ENCODE measurements around the gene SNX25.
"Not testable (repeated sequence)": the region's sequence is repeated elsewhere in the genome, so short reads cannot be mapped to it uniquely, and the experiment has no call there.

Gene SNX25

DNA sequence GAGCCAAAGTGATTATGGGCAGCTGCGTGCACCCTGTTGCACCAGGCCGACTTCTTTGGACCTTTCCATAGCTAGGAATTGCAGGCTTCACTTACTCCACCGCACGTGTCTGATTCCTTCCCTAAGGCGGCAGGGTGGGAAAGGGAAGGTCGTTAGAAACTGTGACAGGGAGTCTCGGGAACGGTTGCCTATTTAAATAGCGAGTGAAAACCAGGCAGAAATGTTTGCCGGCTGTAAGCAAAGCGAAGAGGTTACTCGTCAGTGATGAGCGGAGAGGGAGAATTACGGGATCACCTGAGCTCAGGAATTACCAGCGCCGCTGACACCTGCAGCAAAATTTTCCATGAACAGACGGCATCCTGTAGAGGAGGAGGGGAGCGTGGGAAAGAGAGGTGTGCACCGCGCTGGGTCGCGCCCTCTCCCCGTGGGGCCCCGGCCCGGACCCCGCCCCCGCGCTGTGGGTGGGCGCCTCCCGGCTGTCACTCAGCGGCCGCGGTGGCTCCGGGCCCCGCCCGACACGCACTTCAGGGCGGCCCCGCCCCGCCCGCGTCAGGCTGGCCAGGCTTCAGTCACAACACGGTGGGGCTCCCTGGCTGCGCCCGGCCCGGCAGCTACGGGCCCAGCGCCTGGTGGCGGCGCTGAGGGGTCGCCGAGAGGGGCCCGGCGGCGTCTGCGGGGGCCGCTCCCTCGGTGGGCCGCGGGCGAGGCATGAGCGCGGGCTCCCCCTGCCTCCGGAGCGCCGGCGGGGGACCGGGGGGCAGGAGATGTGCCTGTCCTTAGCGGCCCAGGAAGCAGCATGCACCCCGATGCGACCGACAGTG, at the start of gene SNX25:
TSS of gene SNX25 (plus strand) at position 568 of the 821 bp plus-strand sequence. CDS start at position 797, 229 bp downstream.
- peak; percentile 58 for DNase-seq (ENCODE audit: low spot score)

DNA sequence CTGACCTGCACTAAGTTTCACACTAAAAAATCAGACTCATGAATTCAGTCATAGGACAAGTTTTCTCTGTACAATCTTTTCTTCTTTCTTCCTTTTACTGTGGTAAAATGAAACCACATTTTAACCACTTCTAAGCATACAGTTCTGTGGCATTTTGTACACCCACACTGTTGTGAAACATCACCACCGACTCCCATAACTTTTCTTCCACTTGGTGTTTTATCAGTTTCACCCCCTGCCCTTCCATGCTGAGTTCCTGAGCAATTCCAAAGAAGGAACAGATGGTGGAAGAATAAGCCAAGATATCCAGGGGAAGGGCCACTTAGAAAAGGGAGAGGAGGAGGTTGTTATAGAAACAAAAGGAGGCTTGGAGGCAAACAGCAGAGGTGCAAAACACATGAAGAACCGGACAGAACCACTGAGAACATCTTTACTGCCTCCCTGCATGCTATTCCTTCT, 43.8 kb upstream of the SNX25 start:
- no peak for DNase-seq (ENCODE audit: low spot score)

DNA sequence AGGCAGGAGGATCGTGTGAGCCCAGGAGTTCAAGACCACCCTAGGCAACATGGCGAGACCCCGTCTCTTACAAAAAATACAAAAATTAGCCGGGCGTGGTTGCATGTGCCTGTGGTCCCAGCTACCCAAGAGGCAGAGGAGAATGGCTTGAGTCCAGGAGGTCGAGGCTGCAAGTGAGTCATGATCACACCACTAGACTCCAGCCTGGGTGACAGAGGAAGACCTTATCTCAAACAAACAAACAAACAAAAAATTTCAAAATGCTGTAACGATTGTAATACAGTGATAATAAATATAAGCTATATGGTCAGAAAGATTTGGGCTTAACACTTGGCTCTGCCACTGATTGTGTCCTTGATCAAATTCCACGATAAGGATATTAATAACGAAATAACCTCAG, 42.2 kb upstream of the SNX25 start:
- DNase-seq (ENCODE audit: low spot score), result no peak

DNA sequence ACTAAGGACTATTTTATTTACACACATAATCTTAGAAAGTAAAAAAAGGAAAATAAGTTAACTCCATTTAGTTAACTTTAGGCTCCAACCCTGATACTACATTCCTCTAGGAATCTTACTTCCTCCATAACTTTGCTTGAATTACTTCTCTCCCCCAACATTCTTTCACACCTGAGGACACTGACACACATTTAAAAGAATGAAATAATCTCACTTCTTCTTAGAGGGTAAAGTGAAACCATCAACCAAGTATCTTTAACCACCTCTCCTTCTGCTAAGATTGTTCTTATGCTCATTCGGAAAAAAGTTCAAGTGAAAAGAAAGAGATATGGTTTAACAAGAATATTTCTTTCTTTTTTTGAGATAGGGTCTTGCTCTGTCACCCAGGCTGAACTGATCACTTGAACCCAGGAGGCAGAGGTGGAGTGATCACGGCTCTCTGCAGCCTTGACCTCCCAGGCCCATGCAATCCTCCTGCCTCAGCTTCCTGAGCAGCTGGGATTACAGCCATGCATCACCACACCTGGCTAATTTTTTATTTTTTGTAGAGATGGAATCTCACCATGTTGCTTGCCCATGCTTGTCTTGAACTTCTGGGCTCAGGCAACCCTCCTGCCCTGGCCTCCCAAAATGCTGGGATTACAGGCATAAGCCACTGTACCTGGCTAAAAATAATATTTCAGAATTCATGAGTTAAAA, 37.9 kb upstream of the SNX25 start:
- DNase-seq (ENCODE audit: low spot score), result no peak

DNA sequence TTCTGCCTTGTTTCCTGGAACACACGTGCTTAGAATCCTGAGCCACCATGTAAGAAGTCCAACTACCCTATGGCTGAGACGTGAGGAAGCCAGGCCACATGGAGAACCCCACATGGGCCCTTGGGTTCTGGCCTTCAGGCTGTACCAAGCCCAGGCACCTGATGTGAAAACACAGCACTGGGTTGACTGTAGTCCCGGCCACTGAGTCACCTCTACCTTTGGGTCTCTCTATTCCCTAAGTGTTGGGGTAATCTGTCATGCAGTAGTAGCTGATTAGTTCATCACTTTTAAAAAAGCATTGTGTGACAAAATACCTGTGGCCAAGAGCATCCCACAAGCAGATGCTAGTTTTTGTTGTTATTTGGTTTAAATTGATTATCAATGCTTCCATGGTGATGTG, 29.9 kb upstream of the SNX25 start:
- DNase-seq (ENCODE audit: low spot score), result no peak

DNA sequence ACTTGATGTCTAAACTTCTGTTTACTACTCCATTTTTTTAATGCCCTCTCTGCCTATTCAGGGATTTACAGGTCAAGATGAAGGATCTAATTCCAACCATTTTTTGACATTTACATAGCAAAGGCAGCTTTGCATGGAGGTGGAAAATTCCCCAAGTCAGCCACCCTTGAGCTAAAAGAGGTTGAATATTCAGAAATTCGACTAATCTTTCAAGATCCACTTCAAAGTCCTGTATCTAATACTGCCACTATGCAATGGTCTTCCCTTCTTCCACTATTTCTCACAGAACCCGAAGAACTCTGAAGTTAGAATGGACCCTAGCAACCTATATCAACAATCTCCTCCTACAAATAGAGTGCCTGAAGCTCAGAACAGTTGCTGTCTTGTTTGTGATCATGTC, 27.2 kb upstream of the SNX25 start:
- no peak for DNase-seq (ENCODE audit: low spot score)

DNA sequence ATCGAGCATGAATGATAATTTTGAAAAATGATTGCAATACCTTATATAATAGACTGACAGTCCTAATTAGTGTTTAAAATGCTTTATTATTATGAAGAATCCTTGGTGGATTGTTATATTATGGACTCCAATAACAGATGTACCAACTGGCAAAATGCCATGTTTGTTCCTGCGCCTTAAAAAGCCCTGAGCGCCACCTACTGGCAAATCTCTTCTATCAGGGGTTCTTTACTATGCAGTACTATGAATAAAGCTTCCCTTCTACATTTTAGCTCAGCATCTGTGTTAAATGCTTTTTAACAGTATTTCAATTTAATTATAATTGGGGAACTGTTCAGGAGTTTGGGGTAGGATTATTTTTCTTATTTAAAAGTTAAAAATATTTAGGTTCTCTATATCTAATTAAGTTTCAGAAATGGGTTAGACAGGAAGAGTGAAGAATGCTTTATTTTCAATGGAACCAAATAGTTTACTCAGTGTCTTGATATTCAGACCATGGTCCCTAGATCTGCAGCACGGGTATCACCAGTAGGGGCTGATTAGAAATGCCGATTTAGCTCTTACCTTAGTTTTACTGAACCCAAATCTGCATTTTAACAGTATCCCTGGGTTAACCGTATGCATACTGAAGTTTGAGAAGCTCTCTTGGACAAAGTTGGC, 25.6 kb upstream of the SNX25 start:
- DNase-seq (ENCODE audit: low spot score), result peak; percentile 85

DNA sequence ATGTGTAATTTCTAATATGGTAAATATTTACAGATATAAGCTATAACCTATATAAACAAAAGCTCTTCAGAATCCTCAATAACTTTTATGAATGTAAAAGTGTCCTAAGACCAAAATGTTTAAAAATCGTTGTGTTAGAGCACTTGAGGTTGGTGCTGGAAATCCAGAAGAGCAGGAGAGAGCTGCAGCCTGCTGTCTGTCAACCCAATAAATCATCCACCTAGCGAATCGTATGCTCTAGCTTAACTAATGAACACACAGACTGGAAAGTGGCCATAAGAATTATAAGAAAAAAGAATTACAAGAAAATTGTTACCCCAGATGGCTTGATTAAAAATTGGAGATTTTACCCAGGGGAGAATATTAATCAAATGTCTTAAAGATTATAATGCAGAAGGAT, 22.6 kb upstream of the SNX25 start:
- DNase-seq (ENCODE audit: low spot score), result no peak

DNA sequence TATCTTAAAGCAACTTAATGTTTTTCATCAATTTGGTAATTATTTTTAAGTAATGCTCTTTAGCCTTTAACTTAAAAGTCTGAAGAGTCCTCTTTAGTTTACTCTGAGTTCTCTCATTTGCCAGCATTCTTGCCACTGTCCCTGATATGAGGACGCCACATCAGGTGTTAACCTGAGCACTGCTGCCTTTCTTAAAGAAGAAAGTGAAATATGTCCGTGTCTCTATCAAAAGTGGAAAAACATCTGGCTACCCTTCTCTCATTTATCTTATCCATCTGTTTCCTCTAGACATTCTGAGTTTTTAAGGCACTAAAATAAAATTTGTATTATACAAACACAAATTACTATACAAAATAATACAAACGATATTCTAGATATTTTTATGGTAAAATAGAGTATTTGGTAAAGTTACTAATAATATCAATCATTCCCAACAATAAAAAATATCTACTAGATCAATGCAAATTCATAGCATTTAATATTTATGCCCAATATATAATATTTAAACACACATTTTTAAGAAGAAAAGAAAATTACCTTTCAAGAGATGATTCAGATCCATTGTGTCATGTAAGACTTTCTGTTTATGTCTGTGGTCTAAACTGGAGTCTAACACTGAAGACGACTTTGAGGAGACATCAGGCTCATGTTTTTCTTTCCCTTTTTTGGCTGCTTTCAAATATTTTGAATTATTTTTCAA, 19.6 kb upstream of the SNX25 start:
- no peak for DNase-seq (ENCODE audit: low spot score)

DNA sequence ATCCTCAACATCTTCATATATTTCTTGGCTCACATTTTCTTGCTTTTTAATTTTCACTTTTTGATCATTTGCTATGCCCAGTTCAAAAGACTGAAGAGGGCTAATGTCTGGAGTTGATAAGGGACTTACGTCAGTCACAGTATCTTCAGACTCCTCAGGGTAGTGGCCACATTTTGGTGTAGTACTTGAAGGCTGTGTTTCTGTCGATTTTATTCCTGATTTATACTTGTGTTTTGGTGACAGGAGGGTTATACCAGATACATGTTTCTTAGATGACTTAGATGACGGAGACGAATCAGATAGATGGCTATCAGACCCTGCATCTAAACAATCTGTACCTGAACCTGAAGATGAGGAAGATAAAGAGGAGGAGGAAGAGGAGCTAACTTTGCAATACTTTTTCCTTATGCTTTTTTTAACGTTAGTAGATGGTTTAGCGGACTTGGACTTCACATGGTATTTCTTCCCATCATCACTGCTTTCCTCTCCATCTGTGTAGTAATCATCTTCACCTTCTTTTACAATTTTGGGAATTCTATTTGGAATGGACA, 19.0 kb upstream of the SNX25 start:
- DNase-seq (ENCODE audit: low spot score), result no peak

DNA sequence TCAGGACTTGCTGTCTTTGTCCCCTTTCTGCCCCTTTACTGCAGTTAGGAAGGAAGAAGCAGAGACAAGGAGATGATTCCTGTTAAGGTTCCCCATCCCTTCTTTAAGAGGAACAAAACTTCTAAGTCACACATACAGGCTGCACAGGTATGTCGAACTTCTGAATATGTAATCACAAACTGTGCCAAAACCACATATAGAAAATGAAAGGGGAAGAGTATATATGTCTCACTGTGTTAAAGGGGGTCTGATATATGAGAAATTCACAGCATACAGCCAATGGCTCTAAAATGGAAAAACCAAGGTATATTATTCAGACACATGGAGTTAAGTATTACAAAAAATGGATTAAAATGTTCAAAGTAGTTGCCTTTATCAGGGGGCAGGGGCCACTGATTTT, 17.3 kb upstream of the SNX25 start:
- no peak for DNase-seq (ENCODE audit: low spot score)

DNA sequence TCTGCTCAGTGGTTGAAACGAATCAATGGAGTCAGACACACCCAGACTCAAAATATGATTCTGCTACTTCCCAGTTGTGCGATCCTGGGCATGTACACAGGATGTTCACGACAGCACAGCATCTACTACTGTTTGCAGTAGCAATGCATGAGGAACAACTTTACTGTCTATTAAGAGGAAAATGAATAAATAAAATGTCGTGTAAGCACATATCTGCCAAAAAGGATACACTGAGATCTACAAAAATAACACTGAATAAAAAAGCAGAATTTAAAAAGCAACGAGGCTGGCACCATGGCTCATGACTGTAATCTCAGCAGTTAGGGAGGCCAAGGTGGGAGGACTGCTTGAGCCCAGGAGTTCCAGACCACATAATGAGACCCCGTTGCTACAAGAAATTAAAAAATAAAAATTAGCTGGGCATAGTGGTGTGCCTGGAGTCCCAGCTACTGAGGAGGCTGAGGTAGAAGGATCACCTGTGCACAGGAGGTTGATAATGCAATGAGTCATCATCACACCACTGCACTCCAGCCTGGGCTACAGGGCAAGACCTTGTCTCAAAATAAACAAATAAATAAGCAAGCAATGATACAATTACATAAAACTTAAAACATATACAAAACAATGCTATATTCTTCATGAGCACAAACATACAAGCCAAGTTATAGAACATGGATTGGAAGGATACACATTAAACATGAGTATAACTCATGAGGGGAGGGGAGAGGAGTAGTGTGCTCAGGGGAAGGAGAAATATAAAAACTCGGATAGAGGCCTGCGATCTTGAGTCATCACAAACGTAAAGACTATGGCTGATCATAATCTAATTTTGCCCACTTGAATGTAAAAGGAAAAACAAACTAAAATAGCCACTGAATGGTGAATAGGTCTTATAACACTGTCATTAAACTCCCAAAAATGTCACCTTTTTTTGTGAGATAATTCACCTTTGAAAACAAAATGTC, 14.2 kb upstream of the SNX25 start:
- DNase-seq (ENCODE audit: low spot score), result no peak

DNA sequence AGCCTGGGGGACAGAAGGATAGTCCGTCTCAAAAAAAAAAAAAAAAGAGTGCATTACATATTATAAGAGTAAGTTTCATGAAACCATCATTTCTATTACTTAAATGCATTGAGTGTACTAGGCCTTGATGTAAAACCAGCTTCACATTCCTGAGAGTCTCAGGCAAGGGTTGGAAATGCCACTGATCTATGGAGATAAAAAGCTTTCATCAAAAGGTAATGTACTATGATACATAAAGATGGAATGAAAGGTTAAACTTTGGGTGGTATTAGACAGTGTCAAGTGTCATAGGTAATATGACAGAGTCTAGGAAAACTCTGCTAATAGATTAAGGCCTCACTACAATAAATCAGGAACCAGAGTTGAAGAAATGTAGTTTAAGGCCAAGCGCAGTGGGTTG, 13.0 kb upstream of the SNX25 start:
- no peak for DNase-seq (ENCODE audit: low spot score)

DNA sequence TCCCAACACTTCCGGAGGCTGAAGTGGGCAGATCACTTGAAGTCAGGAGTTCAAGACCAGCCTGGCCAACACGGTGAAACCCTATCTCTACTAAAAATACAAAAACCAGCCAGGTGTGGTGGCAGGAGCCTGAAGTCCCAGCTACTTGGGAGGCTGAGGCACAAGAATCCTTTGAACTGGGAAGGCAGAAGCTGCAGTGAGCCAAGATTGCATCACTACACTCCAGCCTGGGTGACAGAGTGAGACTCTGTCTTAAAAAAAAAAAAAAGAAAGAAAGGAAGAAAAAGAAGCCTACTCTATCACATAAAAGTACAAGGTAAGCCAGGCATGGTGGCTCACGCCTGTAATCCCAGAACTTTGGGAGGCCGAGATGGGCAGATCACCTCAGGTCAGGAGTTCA, 11.2 kb upstream of the SNX25 start:
- not testable (repeated sequence) for DNase-seq (ENCODE audit: low spot score)

DNA sequence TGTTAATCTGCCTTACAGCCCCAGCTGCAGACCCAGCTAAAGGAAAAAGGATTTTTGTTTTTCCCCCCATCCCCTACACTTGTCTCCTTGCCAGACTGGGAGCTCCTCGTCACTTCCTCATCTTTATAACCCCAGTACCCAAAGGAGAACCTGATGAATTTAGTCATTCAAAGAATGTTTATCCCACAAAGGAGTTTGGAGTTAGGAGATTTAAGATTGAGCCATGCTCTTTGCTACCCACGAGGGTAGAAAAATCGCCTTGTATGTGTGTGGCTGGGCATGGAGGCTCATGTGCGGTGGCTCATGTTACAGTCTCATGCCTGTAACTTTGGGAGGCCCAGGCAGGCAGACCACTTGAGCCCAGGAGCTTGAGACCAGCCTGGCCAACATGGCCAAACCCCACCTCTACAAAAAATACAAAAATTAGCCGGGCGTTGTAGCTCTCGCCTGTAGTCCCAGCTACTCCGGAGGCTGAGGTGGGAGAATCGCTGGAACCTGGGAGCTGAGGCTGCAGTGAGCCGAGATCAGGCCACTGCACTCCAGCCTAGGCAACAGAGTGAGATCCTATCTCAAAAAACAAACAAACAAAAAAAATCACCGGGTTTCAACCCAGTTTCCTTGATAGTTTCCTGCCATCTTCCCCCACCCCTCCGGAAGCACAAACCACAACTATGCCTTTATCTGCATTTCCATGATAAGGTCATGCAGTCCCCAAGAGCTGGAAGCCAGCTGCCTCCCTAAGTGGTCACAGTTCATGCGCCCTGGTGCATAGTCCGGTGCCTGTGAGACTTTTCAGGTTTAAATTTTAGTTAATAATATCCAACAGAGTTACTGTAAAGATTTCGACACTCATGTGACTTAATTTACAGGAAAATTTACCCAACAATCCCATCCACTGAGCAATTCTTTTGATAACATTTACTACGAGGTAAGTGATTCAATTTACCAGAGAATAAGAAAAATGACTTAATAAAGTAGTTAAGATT, 7.1 kb upstream of the SNX25 start:
- peak; percentile 52 for DNase-seq (ENCODE audit: low spot score)

DNA sequence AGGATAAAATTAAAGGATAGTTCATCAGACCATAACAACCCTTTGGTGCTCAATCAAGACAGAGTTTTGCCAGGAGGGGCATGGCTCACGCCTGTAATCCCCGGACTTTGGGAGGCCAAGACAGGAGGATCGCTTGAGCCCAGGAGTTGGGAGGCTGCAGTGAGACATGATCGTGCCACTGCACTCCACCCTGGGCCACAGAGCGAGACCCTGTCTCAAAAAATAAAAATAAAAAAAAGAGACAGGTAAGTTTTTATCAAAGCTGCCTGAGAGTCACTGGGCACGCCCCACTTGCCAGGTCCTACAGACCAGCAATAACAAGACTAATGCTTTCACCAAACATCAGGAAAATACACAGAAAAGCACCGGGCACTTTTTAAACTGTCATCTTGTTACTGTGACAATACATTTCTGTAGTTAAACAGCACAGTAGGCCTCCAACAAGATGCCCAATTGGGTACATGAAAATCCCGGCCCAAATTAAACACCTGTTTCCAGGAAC, 6.4 kb upstream of the SNX25 start:
- no peak for DNase-seq (ENCODE audit: low spot score)

DNA sequence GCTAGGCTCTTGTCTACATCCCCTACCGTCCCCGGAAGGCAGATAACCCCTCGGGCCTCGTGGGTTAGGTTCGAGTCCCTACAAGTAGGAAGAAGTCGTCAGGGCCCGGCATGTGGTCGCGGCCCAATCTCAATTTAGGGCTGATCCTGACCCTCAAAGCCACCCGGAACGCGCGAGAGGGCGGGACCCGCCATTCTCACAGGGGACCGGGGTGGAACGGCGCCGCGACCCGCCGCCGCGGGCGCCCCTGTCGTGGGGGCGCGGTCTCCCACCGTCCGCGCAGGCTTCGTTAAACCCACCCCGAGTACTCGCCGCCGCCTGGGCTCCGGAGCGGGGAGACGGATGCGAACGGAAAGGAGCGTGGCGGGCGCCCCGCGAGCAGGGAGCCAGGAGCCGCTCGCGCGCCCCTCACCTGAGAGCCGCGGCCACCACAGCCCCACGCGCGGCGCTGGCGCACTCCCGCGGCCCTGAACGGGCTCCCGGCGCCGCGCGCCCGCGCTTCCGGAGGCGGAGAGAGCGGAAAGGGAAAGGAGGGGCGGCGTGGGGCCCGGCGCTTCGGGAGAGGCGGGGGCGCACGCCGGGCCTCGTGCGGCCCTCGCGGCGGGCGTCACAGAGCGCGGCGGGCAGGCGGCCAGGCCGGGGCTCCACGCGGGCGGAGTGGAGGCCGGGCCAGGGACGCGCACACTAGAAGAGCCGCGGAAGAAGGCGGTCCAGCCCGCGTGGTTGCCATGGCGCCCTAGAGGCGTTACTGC, 5.7 kb upstream of the SNX25 start, which contains the start of gene CFAP97:
TSS of gene CFAP97 (minus strand) at position 515 of the 752 bp plus-strand sequence. CDS start 12,804 bp downstream, outside the sequence.
- DNase-seq (ENCODE audit: low spot score), result peak; percentile 77

DNA sequence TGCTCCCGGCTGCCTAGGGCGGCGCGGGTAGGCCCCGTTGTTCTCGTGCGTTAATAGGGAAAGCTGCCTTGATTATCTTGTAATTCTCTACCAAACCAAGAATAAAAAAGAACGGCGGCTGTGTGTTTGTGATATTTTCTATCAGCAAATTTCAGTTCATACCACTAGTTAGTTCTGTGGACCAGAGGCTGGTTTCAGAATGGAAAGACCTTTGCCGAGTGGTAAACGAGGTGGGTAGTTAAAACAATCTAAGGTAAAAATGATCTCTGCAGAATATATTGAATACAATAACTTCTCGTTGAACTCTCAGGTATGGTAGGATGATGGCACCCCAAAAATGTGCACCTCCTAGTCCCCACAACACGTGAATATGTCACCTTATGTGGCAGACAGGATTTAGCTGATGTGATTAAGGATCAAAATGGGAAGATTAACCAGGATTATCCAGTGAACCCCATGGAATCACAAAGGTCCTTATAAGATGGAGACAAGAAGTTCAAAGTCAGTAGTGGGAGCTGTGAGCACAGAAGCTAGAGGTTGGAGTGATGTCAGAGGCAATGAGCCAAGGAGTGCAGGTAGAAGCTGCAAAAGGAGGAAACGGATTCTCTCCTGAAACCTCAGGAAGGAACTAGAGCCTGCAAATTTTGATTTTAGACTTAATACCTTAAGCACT, 5.0 kb upstream of the SNX25 start:
- no peak for DNase-seq (ENCODE audit: low spot score)

Data from kidney capillary endothelial cell (primary cell).